ENCODE data around the gene SLC37A4. TPM values are rescaled to one million over a fixed set of nuclear protein-coding genes. Genes with fewer than 3 reads are reported as not detected.

Gene SLC37A4
- total RNA-seq, 1 donor from 2014 or later: 52.7 TPM

DNA sequence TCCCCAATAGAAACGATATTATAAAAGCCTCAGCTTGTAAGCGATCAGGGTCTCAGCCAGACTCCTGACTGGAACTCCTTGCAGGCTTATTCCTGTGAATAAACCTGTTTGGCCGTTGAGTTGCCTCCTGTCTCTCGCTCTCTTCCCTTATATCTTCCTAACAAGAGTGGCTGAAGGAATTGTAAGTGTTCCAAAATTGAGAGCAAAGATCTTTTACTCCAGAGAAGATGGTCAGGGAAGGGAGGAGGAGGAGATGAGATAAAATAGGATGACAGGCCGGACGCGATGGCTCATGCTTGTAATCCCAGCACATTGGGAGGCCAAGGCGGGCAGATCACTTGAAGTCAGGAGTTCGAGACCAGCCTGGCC lies 1.2 kb upstream of the SLC37A4 start:
- Mint-ChIP-seq H3K36me3 (ENCODE audit: insufficient read depth) (peaks cover 2% of the 10 kb centered on the region), H3K9me3 (ENCODE audit: low read depth) (no peaks in the 10 kb centered on the region), H3K27me3 (peaks cover 4% of the 10 kb centered on the region), H3K4me3 (ENCODE audit: low read depth) (no peak overlapping the region), H3K4me1 (ENCODE audit: low read depth) (peaks cover 27% of the 10 kb centered on the region), H3K27ac (no peak overlapping the region)
- TF ChIP-seq, protein P1, sequence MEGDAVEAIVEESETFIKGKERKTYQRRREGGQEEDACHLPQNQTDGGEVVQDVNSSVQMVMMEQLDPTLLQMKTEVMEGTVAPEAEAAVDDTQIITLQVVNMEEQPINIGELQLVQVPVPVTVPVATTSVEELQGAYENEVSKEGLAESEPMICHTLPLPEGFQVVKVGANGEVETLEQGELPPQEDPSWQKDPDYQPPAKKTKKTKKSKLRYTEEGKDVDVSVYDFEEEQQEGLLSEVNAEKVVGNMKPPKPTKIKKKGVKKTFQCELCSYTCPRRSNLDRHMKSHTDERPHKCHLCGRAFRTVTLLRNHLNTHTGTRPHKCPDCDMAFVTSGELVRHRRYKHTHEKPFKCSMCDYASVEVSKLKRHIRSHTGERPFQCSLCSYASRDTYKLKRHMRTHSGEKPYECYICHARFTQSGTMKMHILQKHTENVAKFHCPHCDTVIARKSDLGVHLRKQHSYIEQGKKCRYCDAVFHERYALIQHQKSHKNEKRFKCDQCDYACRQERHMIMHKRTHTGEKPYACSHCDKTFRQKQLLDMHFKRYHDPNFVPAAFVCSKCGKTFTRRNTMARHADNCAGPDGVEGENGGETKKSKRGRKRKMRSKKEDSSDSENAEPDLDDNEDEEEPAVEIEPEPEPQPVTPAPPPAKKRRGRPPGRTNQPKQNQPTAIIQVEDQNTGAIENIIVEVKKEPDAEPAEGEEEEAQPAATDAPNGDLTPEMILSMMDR (IDR thresholded peaks at IDR 0.05; ENCODE audit: unreplicated experiment): no peak
- no peak for DNase-seq (ENCODE audit: low spot score, unreplicated experiment)

DNA sequence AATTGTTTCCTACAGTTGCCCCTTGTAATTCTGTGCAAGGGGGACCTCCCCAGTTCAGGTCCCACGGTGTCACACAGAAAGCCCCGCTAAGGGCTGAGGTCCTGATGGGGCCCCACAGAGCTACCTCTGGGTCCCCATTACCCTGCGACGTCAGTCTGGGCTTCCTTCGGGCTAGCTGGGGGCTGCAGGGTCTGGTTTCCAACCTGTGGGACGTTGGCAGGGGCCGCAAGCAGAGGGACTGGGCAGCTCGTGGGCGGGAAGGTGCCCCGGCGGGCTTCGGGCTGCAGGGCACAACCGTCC lies 698 bp downstream of the SLC37A4 start:
- H3K4me3 Mint-ChIP-seq (ENCODE audit: low read depth): peak overlapping the region; percentile 75
- H3K27ac Mint-ChIP-seq: peak overlapping the region; percentile 94
- H3K27me3 Mint-ChIP-seq: peaks cover 4% of the 10 kb centered on the region
- peaks cover 2% of the 10 kb centered on the region for H3K36me3 Mint-ChIP-seq (ENCODE audit: insufficient read depth)
- no peaks in the 10 kb centered on the region for H3K9me3 Mint-ChIP-seq (ENCODE audit: low read depth)
- H3K4me1 Mint-ChIP-seq (ENCODE audit: low read depth): peaks cover 27% of the 10 kb centered on the region
- TF ChIP-seq, protein P1 (IDR thresholded peaks at IDR 0.05; ENCODE audit: unreplicated experiment): no peak
- DNase-seq (ENCODE audit: low spot score, unreplicated experiment): no peak

DNA sequence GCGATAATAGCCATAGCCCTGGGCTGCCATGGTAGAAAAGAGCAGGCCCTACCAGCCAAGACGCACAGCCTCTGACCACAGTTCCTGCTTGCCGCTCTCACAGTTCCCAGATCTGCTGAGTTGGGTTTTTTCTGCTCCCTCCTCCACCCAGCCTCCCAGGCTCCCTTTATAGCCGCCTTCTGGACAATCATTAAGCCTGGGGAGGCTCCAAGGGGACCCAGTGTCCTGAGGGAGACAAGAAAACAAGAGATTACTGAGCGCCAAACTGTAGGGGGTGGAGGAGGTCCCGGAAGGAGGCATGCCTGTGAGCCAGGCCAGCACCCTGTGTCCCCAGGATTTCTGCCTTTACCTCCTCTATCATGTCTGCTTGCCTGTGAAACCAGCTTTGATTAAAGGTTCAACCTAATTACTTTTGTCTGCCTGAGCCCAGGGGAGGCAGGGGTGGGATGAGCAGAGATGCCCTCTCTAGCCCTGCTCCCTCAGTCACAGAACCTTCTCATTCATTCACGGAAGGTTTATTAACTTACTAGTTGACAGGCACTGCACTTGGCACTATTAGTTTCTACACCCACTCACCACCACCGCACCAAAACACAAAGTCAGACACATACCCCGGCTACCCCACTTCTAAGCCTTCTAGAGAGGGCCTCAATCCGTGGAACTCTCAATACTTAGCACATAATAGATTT lies 1.2 kb downstream of the SLC37A4 start:
- Mint-ChIP-seq H3K4me3 (ENCODE audit: low read depth) (peak overlapping the region; percentile 75), H3K36me3 (ENCODE audit: insufficient read depth) (peaks cover 3% of the 10 kb centered on the region), H3K27ac (peak overlapping the region; percentile 94), H3K4me1 (ENCODE audit: low read depth) (peaks cover 27% of the 10 kb centered on the region), H3K9me3 (ENCODE audit: low read depth) (no peaks in the 10 kb centered on the region), H3K27me3 (peaks cover 4% of the 10 kb centered on the region)
- TF ChIP-seq, protein P1 (IDR thresholded peaks at IDR 0.05; ENCODE audit: unreplicated experiment): no peak
- DNase-seq (ENCODE audit: low spot score, unreplicated experiment): no peak

DNA sequence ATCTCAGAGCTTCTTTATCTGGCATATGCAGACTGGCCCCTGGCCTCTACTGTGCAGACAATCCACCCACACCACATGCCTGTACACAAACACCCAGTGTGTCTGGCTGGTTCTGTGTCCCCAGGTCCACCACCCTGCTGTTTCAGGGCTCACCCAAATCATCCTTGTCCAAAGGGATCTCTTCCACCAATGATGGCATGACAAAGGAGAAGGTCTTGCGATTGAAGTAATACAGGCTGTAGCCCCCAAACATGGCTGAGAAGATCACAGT lies 1.7 kb downstream of the SLC37A4 start:
- H3K4me3 Mint-ChIP-seq (ENCODE audit: low read depth): peak overlapping the region; percentile 75
- TF ChIP-seq, protein P1 (IDR thresholded peaks at IDR 0.05; ENCODE audit: unreplicated experiment): no peak
- DNase-seq (ENCODE audit: low spot score, unreplicated experiment): no peak
- H3K27me3 Mint-ChIP-seq: peaks cover 4% of the 10 kb centered on the region
- H3K9me3 Mint-ChIP-seq (ENCODE audit: low read depth): no peaks in the 10 kb centered on the region
- peaks cover 5% of the 10 kb centered on the region for H3K36me3 Mint-ChIP-seq (ENCODE audit: insufficient read depth)
- peaks cover 27% of the 10 kb centered on the region for H3K4me1 Mint-ChIP-seq (ENCODE audit: low read depth)
- peak overlapping the region; percentile 94 for H3K27ac Mint-ChIP-seq

DNA sequence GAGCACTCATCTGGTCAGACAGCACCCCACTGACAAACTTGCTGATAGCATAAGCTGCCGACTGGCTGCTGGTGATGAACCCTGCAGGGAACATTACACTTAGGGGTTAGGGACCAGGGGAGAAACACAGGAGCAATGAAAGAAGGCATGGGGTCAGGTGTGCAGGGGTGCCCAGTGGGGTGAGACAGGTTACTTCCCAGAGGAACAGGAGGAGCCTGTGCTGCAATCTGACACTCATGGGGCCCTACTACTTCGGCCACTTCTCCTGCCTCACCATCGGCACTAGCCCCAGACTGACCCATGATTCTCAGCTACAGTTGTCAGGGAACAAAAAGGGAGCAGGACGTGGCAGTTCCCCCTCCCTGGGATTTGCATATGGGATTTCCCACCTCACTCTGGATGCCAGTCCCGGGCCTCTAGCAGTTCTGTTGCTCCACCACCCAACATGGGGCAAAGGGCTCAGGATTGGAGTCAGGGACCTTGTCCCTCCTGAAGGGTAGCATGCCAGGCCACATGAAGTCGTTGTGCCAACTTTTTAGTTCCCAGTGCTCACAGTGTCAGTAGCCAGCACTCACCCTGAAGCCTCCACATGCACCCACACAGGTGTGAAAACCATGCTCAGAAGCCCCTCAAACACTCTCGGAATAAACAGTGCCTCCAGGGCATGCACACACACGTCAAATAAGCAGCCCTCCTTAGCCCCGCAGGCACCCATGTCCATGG lies 2.2 kb downstream of the SLC37A4 start:
- H3K9me3 Mint-ChIP-seq (ENCODE audit: low read depth): no peaks in the 10 kb centered on the region
- H3K27ac Mint-ChIP-seq: peak overlapping the region; percentile 94
- H3K4me1 Mint-ChIP-seq (ENCODE audit: low read depth): peaks cover 27% of the 10 kb centered on the region
- peaks cover 4% of the 10 kb centered on the region for H3K27me3 Mint-ChIP-seq
- TF ChIP-seq, protein P1 (IDR thresholded peaks at IDR 0.05; ENCODE audit: unreplicated experiment): no peak
- DNase-seq (ENCODE audit: low spot score, unreplicated experiment): no peak
- H3K4me3 Mint-ChIP-seq (ENCODE audit: low read depth): peak overlapping the region; percentile 75
- peaks cover 6% of the 10 kb centered on the region for H3K36me3 Mint-ChIP-seq (ENCODE audit: insufficient read depth)
